A673 (cell line): ENCODE data around the gene LGMN. TPM values are rescaled to one million over a fixed set of nuclear protein-coding genes. Genes with fewer than 3 reads are reported as not detected.

Experiments used
- BruUV-seq: library from RNA; stranded (reverse); fragments of 400-500 nt; replicated peaks from 2 replicates; lab custom pipeline; 2021; lab: Mats Ljungman, UMichigan
- CTCF ChIA-PET: fragments of 300-600 bp; sonication (Branson Sonifier 250); formaldehyde crosslinking; loops from one replicate; lab custom pipeline; 2022; ENCODE audit warnings: antibody characterized with exemption; lab: Charles Lee
- POLR2A ChIA-PET: fragments of 300-600 bp; sonication (Branson Sonifier 250); formaldehyde crosslinking; loops from one replicate; lab custom pipeline; 2022; ENCODE audit warnings: antibody characterized with exemption; ENCODE audit not compliant: low non-redundant PET; lab: Charles Lee
- DNase-seq: peaks from one replicate; pipeline ENCODE4 v3.0.0-alpha.2; 2015; ENCODE audit warnings: low spot score
- H3K27ac ChIP-seq: fragments of 200-600 bp; sonication (generic); 2 replicates; pipeline ENCODE4 v1.5.1; 2016; ENCODE audit warnings: mixed run types, low read depth, mild to moderate bottlenecking, mixed read lengths, antibody characterized with exemption, low read length; ENCODE audit not compliant: poor library complexity, severe bottlenecking
- H3K27me3 ChIP-seq: fragments of 200-600 bp; sonication (generic); replicated peaks from 2 replicates; pipeline ENCODE4 v1.6.1; 2017; ENCODE audit warnings: mixed run types, low read depth, mild to moderate bottlenecking, mixed read lengths, antibody characterized with exemption, low read length; ENCODE audit not compliant: insufficient read depth, poor library complexity
- H3K36me3 ChIP-seq: fragments of 200-600 bp; sonication (generic); 2 replicates; pipeline ENCODE4 v1.6.1; 2016; ENCODE audit warnings: mixed run types, mild to moderate bottlenecking, mixed read lengths, antibody characterized with exemption, low read length; ENCODE audit not compliant: insufficient read depth, poor library complexity, severe bottlenecking
- H3K4me1 ChIP-seq: fragments of 200-600 bp; sonication (generic); 2 replicates; pipeline ENCODE4 v1.6.1; 2017; ENCODE audit warnings: mixed run types, mild to moderate bottlenecking, mixed read lengths, antibody characterized with exemption, low read length; ENCODE audit not compliant: insufficient read depth, poor library complexity, severe bottlenecking
- H3K4me3 ChIP-seq: fragments of 200-600 bp; sonication (generic); 2 replicates; pipeline ENCODE4 v1.5.1; 2016; ENCODE audit warnings: low read depth, mixed run types, mild to moderate bottlenecking, mixed read lengths, low read length; ENCODE audit not compliant: poor library complexity, severe bottlenecking
- H3K9me3 ChIP-seq: fragments of 200-600 bp; sonication (generic); 2 replicates; pipeline ENCODE4 v1.6.1; 2016; ENCODE audit warnings: mixed run types, low read depth, mild to moderate bottlenecking, mixed read lengths, antibody characterized with exemption, low read length; ENCODE audit not compliant: poor library complexity, severe bottlenecking
- CTCF ChIP-seq: fragments of 300-800, 200-600 bp; sonication (generic); conservative IDR thresholded peaks from 2 replicates; pipeline ENCODE4 v1.5.1; 2017; ENCODE audit warnings: low read depth, mild to moderate bottlenecking, antibody characterized with exemption, low read length, moderate library complexity, mixed read lengths
- EZH2 ChIP-seq: fragments of 200-600 bp; sonication (generic); IDR thresholded peaks from 2 replicates; pipeline ENCODE4 v1.6.1; 2017; ENCODE audit warnings: borderline replicate concordance, low read depth, mild to moderate bottlenecking, mixed read lengths, antibody characterized with exemption, low read length; ENCODE audit not compliant: poor library complexity, severe bottlenecking
- intact Hi-C: fragments of 100-400 bp; cut with micrococcal nuclease; formaldehyde crosslinking; loops from one replicate; pipeline ENCODE4 v1.10.0; 2022; ENCODE audit not compliant: unreplicated experiment
- total RNA-seq: library from RNA; stranded (reverse); gene quantifications from 2 replicates; pipeline ENCODE4 v1.2.3, GENCODE V29; 2021

LGMN gene
- total RNA-seq, 1 experiment from 2014 or later, result 34.6 TPM

GRCh38 chr14:92756446-92756845 is 8.0 kb upstream of the LGMN start:
- POLR2A ChIA-PET, result no interaction called here
- intact Hi-C loops, result no loop called here
- Histone ChIP-seq H3K4me3 (no peak overlapping the region), H3K36me3 (no peaks in the 10 kb centered on the region), H3K27ac (no peak overlapping the region), H3K27me3 (no peaks in the 10 kb centered on the region), H3K4me1 (peaks cover 3% of the 10 kb centered on the region), H3K9me3 (no peaks in the 10 kb centered on the region)
- CTCF ChIA-PET, result no interaction called here
- DNase-seq, result no peak
- TF ChIP-seq CTCF, result no peak
- no peak for TF ChIP-seq EZH2
- BruUV-seq, result no TSS peak

GRCh38 chr14:92755495-92755894 is 7.1 kb upstream of the LGMN start:
- H3K4me3 ChIP-seq, result no peak overlapping the region
- H3K27ac ChIP-seq, result no peak overlapping the region
- ChIA-PET POLR2A (no interaction called here), CTCF (no interaction called here)
- no peaks in the 10 kb centered on the region for H3K36me3 ChIP-seq
- intact Hi-C loops, result no loop called here
- no peaks in the 10 kb centered on the region for H3K27me3 ChIP-seq
- H3K9me3 ChIP-seq, result no peaks in the 10 kb centered on the region
- peaks cover 3% of the 10 kb centered on the region for H3K4me1 ChIP-seq
- TF ChIP-seq CTCF, result no peak
- no peak for TF ChIP-seq EZH2
- DNase-seq, result no peak
- BruUV-seq, result no TSS peak

DNA sequence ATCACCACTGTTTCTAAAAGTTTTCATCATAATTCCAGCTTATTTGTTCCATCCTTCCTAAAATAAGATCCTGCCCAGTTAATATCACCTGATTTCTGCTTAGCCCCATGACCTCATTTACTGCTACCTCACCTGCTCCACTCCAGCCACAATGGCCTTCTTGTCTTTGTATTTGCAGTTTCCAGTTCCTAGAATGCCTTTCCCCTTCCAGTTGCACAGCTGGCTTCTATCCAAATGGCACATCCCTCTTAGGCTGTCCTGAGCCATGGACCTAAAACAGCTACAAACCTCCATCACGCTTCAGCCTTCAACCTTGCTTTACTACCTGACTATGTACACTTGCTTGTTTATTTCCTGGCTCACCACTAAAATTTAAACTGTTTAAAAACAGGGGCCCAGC is 6.5 kb upstream of the LGMN start:
- Histone ChIP-seq H3K36me3 (no peaks in the 10 kb centered on the region), H3K27ac (no peak overlapping the region), H3K9me3 (no peaks in the 10 kb centered on the region), H3K27me3 (no peaks in the 10 kb centered on the region), H3K4me3 (no peak overlapping the region), H3K4me1 (peaks cover 3% of the 10 kb centered on the region)
- TF ChIP-seq CTCF (no peak), EZH2 (no peak)
- ChIA-PET CTCF (no interaction called here), POLR2A (no interaction called here)
- intact Hi-C loops, result no loop called here
- BruUV-seq, result no TSS peak
- DNase-seq, result no peak
